Panc1 (cell line): Measurements from ENCODE around the gene ENO1.

Experiments used
- POLR2AphosphoS5 ChIP-seq: IDR thresholded peaks from 2 replicates; pipeline ENCODE4 v1.6.1; 2012; ENCODE audit warnings: mild to moderate bottlenecking, low read depth, low read length, moderate library complexity
- TCF7L2 ChIP-seq: IDR thresholded peaks from 2 replicates; pipeline ENCODE4 v1.6.1; 2011; ENCODE audit warnings: mild to moderate bottlenecking, low read depth, low read length, inconsistent platforms
- TF ChIP-seq, protein P1 (sequence below): fragments of 450-650 bp; IDR thresholded peaks from 2 replicates; pipeline ENCODE4 v1.5.1; 2017; ENCODE audit warnings: mild to moderate bottlenecking
- TF ChIP-seq, protein P2 (sequence below), 2 experiments: IDR thresholded peaks; 2 replicates each; pipeline ENCODE4 v1.6.1; 2011 to 2012; ENCODE audit warnings: low read depth in 2 of 2, control low read depth in 1 of 2, low read length in 1 of 2, mild to moderate bottlenecking in 1 of 2, moderate library complexity in 1 of 2; ENCODE audit not compliant: insufficient read depth in 1 of 2

GRCh38 chr1:8867878-8868567 lies 10.5 kb downstream of the ENO1 start:
- TF ChIP-seq, protein P1, sequence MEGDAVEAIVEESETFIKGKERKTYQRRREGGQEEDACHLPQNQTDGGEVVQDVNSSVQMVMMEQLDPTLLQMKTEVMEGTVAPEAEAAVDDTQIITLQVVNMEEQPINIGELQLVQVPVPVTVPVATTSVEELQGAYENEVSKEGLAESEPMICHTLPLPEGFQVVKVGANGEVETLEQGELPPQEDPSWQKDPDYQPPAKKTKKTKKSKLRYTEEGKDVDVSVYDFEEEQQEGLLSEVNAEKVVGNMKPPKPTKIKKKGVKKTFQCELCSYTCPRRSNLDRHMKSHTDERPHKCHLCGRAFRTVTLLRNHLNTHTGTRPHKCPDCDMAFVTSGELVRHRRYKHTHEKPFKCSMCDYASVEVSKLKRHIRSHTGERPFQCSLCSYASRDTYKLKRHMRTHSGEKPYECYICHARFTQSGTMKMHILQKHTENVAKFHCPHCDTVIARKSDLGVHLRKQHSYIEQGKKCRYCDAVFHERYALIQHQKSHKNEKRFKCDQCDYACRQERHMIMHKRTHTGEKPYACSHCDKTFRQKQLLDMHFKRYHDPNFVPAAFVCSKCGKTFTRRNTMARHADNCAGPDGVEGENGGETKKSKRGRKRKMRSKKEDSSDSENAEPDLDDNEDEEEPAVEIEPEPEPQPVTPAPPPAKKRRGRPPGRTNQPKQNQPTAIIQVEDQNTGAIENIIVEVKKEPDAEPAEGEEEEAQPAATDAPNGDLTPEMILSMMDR, result no peak
- TF ChIP-seq TCF7L2, result no peak
- TF ChIP-seq, protein P2, sequence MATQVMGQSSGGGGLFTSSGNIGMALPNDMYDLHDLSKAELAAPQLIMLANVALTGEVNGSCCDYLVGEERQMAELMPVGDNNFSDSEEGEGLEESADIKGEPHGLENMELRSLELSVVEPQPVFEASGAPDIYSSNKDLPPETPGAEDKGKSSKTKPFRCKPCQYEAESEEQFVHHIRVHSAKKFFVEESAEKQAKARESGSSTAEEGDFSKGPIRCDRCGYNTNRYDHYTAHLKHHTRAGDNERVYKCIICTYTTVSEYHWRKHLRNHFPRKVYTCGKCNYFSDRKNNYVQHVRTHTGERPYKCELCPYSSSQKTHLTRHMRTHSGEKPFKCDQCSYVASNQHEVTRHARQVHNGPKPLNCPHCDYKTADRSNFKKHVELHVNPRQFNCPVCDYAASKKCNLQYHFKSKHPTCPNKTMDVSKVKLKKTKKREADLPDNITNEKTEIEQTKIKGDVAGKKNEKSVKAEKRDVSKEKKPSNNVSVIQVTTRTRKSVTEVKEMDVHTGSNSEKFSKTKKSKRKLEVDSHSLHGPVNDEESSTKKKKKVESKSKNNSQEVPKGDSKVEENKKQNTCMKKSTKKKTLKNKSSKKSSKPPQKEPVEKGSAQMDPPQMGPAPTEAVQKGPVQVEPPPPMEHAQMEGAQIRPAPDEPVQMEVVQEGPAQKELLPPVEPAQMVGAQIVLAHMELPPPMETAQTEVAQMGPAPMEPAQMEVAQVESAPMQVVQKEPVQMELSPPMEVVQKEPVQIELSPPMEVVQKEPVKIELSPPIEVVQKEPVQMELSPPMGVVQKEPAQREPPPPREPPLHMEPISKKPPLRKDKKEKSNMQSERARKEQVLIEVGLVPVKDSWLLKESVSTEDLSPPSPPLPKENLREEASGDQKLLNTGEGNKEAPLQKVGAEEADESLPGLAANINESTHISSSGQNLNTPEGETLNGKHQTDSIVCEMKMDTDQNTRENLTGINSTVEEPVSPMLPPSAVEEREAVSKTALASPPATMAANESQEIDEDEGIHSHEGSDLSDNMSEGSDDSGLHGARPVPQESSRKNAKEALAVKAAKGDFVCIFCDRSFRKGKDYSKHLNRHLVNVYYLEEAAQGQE (IDR thresholded peaks at IDR 0.05; ENCODE audit: insufficient read depth in 1 of 2, low read depth in 2 of 2, low read length in 1 of 2), result no peak
- TF ChIP-seq POLR2AphosphoS5, result peak; percentile 72
